GM13977 (cell line): ENCODE results near the gene GPR183.

Experiments
- DNase-seq: peaks from one replicate; pipeline ENCODE4 v3.0.0; 2012; ENCODE audit warnings: low spot score
- CTCF ChIP-seq: IDR thresholded peaks from 2 replicates; pipeline ENCODE4 v1.5.1; 2012; ENCODE audit warnings: mild to moderate bottlenecking, control low read depth; ENCODE audit not compliant: insufficient read depth; ENCODE audit errors: extremely low read depth, missing control alignments
- in situ Hi-C: fragments of 300-500 bp; cut with MboI; formaldehyde crosslinking; loops from one replicate; pipeline ENCODE4 v1.12.0; 2022; ENCODE audit warnings: low sequenced_read_pairs, low pct_unique_long_range_greater_than_20kb, mixed read lengths, inconsistent platforms; ENCODE audit not compliant: unreplicated experiment

The GPR183 gene

DNA sequence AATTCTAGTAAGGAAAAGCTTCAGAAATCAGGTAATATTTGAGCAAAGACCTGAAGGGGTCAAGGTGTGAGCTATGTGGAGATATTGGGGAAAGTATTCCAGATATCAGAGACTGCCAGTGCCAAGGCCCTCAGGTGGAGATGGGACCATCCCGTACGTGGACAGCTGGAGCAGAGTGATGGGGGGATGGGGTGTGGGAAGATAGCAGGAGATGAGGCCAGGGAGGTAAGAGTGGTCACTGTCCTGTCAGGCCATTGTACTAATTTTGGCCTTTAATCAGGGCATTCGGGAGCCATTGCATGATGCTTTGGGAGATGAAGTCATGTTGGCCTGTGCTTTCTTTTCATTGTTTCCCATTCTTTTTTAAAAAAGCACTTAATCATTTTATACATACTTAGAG is 36.0 kb downstream of the GPR183 start:
- TF ChIP-seq CTCF: no peak
- in situ Hi-C loops: loop anchor here (5.0 to 25.0 kb wide), 2 partner anchors 166 to 409 kb away; no protein-coding TSS in a partner anchor
- DNase-seq: no peak

DNA sequence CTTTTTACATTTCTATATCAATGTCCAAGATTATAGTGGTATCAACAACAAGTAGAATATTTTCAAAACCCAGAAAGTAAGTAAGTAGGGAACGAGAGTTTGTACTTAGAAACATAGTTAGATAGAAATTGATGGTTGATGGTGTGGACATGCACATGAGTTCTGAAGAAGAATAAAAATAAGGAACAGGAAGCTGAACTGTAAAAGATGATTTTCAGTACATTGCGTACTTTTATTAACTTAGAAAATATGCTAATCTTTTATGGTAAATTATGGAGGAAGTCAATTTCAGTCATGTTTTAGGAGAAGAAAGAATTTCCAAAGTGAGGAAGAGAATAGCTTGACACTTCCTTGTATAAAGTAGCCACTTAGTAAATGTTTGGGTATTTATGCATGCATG is 36.7 kb downstream of the GPR183 start:
- no peak for TF ChIP-seq CTCF
- in situ Hi-C loops: loop anchor here (5.0 to 25.0 kb wide), 2 partner anchors 167 to 408 kb away; no protein-coding TSS in a partner anchor
- DNase-seq: no peak

DNA sequence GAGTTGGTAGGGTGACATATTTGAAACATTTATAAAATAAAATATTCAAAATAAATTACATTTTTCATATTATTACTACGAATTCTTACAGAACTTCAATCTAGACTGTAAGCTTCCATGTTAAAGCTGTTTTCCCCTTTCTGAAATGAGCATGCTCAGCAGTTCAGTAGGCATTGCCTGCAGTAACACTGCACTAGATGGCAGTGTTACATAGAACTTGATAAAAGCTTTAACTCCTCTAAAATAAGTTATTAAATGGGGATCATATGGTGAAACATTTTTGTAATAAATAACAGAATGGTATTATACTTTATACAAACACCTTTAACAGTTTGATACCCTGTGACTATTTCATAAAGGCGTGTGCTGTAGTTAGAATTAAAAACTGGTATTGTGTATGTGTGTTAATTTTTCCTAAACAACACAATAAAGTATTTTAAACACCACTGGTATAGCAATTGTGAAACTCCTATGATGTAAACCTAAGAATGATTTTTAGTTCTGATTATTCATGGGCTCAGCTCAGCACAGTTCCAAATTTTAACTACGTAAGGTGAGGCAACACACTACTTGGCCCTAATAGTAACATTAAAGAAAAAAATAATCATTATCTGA is 37.5 kb downstream of the GPR183 start:
- in situ Hi-C loops: loop anchor here (5.0 to 25.0 kb wide), 2 partner anchors 168 to 407 kb away; no protein-coding TSS in a partner anchor
- peak; percentile 87 for TF ChIP-seq CTCF
- DNase-seq: peak; percentile 26

DNA sequence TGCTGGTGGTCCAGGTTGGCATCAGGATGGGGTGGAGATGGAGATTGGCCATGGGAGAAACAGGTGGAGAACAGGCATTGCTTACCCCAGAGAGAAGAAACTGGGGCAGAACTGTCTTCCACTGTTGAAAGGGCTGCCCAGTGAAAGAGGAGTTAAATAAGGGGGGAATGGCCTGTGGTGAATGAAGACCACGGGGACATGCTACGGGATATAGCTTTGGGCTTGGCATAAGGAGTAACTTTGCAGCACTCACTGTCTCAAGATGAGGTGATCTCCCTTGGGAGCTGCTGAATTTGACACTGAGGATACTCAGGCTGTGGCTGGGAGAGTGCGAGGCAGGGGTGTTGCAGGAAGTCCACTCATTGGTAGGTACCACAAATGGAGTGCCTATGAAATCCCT is 38.4 kb downstream of the GPR183 start:
- DNase-seq: no peak
- in situ Hi-C loops: loop anchor here (25.0 kb wide), 1 partner anchor 407 kb away; no protein-coding TSS in a partner anchor
- no peak for TF ChIP-seq CTCF

DNA sequence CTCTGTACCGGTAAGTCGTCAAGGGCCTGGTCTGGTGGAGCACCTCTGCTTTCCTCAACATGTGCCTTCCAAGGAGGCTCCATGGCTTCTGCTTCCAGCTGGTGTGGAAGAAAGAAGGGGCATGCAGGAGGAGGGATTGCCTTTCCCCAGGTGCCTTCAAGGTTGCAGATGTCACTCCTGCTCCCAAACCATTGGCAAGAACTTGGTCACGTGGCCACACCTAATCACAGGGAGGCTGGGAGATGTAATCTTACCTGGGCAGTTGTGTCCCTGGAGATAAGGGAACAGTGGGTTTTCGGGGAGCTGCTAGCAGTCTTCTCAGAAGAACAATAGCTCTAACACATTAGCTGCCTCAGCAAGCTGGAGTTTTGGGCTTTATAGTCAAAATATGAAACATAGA is 39.3 kb downstream of the GPR183 start:
- no peak for TF ChIP-seq CTCF
- in situ Hi-C loops: loop anchor here (25.0 kb wide), 1 partner anchor 406 kb away; no protein-coding TSS in a partner anchor
- no peak for DNase-seq

GRCh38 chr13:99266827-99267226 is 40.4 kb downstream of the GPR183 start:
- no peak for TF ChIP-seq CTCF
- no peak for DNase-seq
- in situ Hi-C loops: loop anchor here (25.0 kb wide), 1 partner anchor 405 kb away; no protein-coding TSS in a partner anchor
